Measurements from ENCODE around the gene MAPK14. TPM values are rescaled to one million over a fixed set of nuclear protein-coding genes. Genes with fewer than 3 reads are reported as not detected.

MAPK14 gene
- total and polyA plus RNA-seq, 9 of the 15 experiments (the other 6 are each of a cell fraction or from before 2014, with no cell fraction given), result 8.8 to 62.7 (median 35.5) TPM

- TF ChIP-seq PREB (CRISPR knock-in tag; IDR thresholded peaks at IDR 0.05) (no peak), CLOCK (CRISPR knock-in tag; IDR thresholded peaks at IDR 0.05; ENCODE audit: borderline replicate concordance) (no peak), POLR2G (IDR thresholded peaks at IDR 0.05; ENCODE audit: low read depth, low read length) (no peak), HMG20A (CRISPR knock-in tag; conservative IDR thresholded peaks at IDR 0.05) (no peak), ZBTB33 (CRISPR knock-in tag; IDR thresholded peaks at IDR 0.05) (no peak), POLR2AphosphoS2 (IDR thresholded peaks at IDR 0.05; ENCODE audit: low read length) (no peak), PCBP1 (IDR thresholded peaks at IDR 0.05; ENCODE audit: low read depth, low read length, poor library complexity, severe bottlenecking) (no peak), SNRNP70 (optimal IDR thresholded peaks at IDR 0.05; ENCODE audit: low read depth, low read length) (no peak)
Measured at GRCh38 chr6:36111526-36111925, 83.9 kb downstream of the MAPK14 start (continued).
